Measurements from ENCODE around the gene TNFAIP8L3.

Gene TNFAIP8L3

GRCh38 chr15:51117270-51117669 lies 22.6 kb upstream of the TNFAIP8L3 start:
- no peak for DNase-seq (ENCODE audit: low read depth, low spot score)

GRCh38 chr15:51114437-51115119 lies 19.9 kb upstream of the TNFAIP8L3 start:
- DNase-seq (ENCODE audit: low read depth, low spot score), result no peak

DNA sequence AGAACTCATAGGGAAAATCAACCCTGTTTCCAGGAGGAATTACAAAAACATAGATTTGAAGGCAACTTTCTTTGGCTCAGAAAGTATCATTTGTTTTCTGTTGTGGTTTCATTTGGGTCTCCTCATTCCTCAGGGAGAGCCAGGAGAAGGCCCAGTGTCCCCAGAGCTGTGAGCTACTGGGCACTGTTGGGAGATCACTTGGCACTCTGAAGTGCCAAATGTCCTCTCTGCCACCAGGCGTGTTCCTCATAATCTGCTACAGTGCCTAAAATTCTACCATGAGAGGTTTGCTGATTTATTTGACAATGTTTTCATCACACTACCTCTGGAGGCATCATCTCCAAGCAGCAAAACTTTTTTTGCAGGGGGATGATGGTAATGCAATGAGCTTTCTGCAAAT lies 17.4 kb upstream of the TNFAIP8L3 start:
- no peak for DNase-seq (ENCODE audit: low read depth, low spot score)

GRCh38 chr15:51111061-51111460 lies 16.4 kb upstream of the TNFAIP8L3 start:
- no peak for DNase-seq (ENCODE audit: low read depth, low spot score)

DNA sequence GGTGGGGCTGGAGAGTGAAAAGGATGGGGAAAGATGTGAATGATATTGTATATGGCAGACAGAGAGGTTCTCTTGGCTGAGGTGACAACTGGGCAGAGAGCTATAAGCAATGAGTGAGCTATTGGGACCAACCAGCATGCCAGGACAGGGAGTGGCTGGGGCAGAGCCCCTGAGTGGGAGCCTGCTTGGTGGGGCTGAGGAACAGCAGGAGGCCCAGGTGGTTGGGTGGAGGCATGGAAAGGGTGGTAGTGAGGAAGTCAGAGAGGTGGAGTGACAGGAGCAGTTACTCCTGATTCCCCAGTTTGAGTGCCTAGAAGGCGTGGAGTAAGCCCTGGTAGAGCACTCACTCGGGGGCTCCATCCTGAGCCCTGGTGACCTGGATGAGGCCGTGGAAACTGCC lies 15.5 kb upstream of the TNFAIP8L3 start:
- DNase-seq (ENCODE audit: low read depth, low spot score), result no peak

GRCh38 chr15:51108933-51109550 lies 14.3 kb upstream of the TNFAIP8L3 start:
- no peak for DNase-seq (ENCODE audit: low read depth, low spot score)

DNA sequence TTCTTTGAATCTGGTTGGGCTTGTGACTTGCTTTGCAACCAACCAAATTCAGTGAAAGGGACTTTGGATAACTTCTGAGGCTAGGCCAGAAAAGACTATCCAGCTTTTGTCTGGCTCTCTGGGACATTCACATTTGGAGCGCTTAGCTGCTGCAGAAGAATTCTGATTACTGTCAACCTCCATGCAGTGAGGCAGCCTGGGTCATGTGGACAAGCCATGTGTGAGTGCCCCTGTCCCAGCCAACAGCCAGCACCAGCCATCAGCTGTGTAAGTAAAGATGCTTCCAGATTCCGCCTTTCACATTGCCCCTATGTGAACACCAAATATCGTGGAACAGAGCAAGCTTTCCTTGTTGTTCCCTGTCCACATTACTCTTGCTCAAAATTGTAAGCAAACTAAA lies 12.9 kb upstream of the TNFAIP8L3 start:
- no peak for DNase-seq (ENCODE audit: low read depth, low spot score)

GRCh38 chr15:51106481-51106880 lies 11.8 kb upstream of the TNFAIP8L3 start:
- no peak for DNase-seq (ENCODE audit: low read depth, low spot score)

- peak; percentile 15 for DNase-seq (ENCODE audit: low read depth, low spot score)
Observed at GRCh38 chr15:51105430-51106016, 10.8 kb upstream of the TNFAIP8L3 start.

- no peak for DNase-seq (ENCODE audit: low read depth, low spot score)
Observed at GRCh38 chr15:51104512-51104911, 9.8 kb upstream of the TNFAIP8L3 start.

- no peak for DNase-seq (ENCODE audit: low read depth, low spot score)
Observed at GRCh38 chr15:51103330-51103729, 8.6 kb upstream of the TNFAIP8L3 start.

GRCh38 chr15:51100785-51101489 lies 6.2 kb upstream of the TNFAIP8L3 start:
- no peak for DNase-seq (ENCODE audit: low read depth, low spot score)

DNA sequence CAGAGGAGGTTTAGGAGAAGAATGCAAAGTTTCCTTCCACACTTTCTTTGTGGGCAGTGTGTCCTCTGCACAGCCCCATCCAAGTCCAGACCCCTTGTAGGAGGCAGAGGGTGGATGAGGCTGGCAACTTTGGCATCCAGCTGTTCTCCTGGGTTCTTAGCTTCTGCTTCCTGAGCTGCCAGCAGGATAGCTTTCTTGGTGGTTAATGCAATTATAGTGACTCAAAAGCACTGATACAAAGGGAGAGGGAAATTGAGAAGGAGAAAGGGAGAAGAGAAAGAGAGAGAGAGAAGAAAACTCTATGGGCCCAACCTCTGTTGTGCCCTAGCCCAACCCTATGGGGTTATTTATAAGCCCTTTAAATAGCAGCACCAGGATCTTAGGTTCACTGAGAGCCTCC lies 4.5 kb upstream of the TNFAIP8L3 start:
- no peak for DNase-seq (ENCODE audit: low read depth, low spot score)

DNA sequence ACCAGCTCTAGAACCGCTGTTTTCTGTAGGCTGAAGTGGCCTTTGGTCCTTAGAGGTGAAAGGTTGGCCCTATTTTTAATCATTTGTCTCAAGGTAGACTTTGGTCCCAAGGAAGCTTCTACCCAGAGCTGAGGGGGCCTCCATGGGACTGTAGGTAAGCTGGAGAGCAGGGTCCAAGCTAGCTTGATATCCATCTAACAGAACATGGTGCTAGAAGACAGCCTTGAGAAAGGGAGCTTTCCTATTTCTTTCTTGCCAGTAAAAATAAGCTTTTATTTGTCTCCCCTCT lies 3.6 kb upstream of the TNFAIP8L3 start:
- DNase-seq (ENCODE audit: low read depth, low spot score), result no peak

DNA sequence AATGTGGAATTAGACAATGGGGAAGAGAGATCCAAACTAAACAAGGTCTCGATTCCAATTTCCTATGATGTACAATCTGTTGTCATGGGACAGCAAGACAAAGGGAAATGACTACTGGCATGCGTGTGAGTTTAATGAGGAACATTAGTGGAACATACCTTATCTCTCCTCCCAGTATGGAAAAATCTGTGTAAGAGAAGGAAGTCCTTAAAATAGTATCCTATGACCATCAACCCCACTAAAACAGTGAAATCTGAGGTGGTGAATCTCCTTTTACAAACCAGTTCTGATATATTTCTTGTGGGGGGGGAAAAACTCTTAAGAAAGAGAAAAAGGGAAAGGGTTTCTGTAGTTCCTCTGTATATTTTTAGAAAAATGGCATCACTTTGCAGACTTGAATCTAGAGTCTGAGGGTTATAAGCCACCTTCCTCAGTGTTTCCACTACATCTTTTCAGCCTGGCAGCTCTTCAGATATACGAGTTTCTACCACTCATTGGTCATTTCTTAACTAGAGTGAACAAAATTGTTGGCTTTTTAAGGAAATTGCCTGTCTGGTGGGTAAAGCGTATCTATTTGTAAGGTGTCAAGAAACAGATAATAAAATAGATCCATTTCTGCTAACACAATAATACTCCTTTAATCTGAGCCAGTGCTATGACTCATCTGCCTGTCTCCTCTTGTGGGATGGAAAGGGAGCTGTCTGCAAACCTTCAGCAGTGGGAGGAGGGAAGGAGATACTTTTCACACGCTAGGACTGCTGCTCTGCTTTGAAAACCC lies 3.0 kb upstream of the TNFAIP8L3 start:
- no peak for DNase-seq (ENCODE audit: low read depth, low spot score)

DNA sequence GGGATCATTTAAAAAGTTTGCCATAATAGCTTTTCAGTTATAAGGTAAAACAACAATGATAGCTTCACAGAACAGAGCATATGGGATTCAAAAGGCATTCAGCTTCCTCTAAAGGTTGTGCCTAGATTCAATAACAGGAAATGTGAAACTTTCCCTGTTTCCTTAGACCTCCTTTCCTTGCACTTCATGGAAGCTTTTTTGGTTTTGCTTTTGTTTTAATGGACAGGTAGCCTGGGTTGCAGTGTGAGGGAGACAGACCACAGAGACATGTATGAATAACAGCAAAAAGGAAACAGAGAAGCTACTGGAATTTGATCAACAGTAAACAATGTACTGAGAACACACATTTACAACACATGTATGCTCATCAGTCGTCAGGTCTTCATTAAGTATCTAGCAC lies 2.3 kb upstream of the TNFAIP8L3 start:
- DNase-seq (ENCODE audit: low read depth, low spot score), result no peak

- no peak for DNase-seq (ENCODE audit: low read depth, low spot score)
Observed at GRCh38 chr15:51095681-51096331, 1.1 kb upstream of the TNFAIP8L3 start.

- DNase-seq (ENCODE audit: low read depth, low spot score), result peak; percentile 44
Observed at GRCh38 chr15:51093839-51094605, 684 bp downstream of the TNFAIP8L3 start.

DNA sequence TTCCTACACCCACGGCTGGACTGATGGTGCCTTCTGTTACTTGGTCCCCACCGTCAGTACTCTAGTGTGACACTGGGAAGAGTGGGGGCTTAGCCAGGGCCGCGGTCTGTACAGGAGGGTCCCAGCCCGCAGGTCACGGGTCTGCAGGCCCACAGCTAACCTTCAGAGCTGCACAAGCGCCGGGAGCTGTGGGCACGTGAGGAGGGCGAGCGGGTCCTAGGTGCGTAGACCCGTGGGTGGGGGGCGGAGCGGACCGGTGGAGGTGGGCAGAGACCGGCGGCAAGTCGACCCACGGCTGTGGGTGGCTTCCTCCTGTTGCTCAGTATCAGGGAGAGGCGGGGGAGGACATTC lies 1.2 kb downstream of the TNFAIP8L3 start:
- no peak for DNase-seq (ENCODE audit: low read depth, low spot score)

GRCh38 chr15:51092480-51093040 lies 2.1 kb downstream of the TNFAIP8L3 start:
- DNase-seq (ENCODE audit: low read depth, low spot score), result no peak

DNA sequence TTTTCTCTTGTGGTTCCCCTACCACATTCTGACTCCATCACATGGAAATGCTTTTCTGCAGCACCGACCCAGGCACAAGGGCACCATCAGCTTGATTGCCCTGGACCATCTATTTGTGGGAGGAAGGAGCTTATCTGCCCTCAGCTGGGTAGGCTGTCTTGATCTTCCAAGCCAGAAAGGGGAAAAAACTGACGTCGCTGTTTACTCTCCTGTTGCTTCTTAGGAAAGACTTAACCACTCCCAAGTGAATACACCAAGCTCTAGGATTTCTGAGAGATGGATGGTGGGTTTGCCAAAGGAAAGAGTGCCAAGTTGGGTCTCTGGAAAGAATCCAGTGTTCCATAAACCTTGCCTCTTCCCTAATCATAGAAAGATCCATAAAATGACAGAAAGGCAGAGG lies 4.0 kb downstream of the TNFAIP8L3 start:
- DNase-seq (ENCODE audit: low read depth, low spot score), result no peak

Data from ELF-1 (cell line).